Ovary (tissue), 9 donors: ENCODE results near the gene PRLR. TPM values are rescaled to one million over a fixed set of nuclear protein-coding genes. Genes with fewer than 3 reads are reported as not detected.

Source experiments
- DNase-seq, 5 donors: peaks; one replicate each; pipeline ENCODE4 v3.0.0-alpha.2; 2019 to 2020
- H3K27ac ChIP-seq, 2 donors: fragments of 200-600 bp; one replicate each; pipeline versions ENCODE4 v1.5.1 to v1.8.0; 2019 to 2022
- H3K27me3 ChIP-seq: fragments of 200-600 bp; one replicate; pipeline ENCODE4 v1.8.0; 2022
- H3K36me3 ChIP-seq: fragments of 200-600 bp; sonication (generic); one replicate; pipeline ENCODE4 v1.5.1; 2019
- H3K4me1 ChIP-seq: one replicate; pipeline ENCODE4 v1.8.1; 2013; ENCODE audit warnings: mild to moderate bottlenecking, moderate library complexity; ENCODE audit not compliant: insufficient read depth
- H3K4me3 ChIP-seq: fragments of 200-600 bp; sonication (generic); one replicate; pipeline ENCODE4 v1.5.1; 2017
- H3K9me3 ChIP-seq, 2 donors: fragments of 200-600 bp in 1 of 2; sonication (generic) in 1 of 2; one replicate each; pipeline versions ENCODE4 v1.5.1 to v1.8.1; 2013 to 2019; ENCODE audit warnings: mild to moderate bottlenecking in 1 of 2, moderate library complexity in 1 of 2
- CTCF ChIP-seq, 3 donors: fragments of 450-650 bp in 2 of 3; fragments of 200-600 bp in 1 of 3; IDR thresholded peaks; one replicate each; pipeline versions ENCODE4 v1.5.1 to v1.8.0; 2016 to 2022; ENCODE audit warnings: antibody characterized with exemption in 3 of 3, mild to moderate bottlenecking in 1 of 3
- EP300 ChIP-seq: sonication (generic); formaldehyde crosslinking; IDR thresholded peaks from one replicate; pipeline ENCODE4 v1.6.1; 2017; ENCODE audit warnings: antibody characterized with exemption
- POLR2A ChIP-seq: fragments of 450-650 bp; IDR thresholded peaks from one replicate; pipeline ENCODE4 v1.6.1; 2017; ENCODE audit warnings: antibody characterized with exemption, mild to moderate bottlenecking, moderate library complexity
- WGBS, 3 donors: extraction: QIAGEN DNeasy Blood & Tissue Kit in 1 of 3; methylation state at CpG; one replicate each; pipeline versions ENCODE4 v1.1.5 to v1.1.7; 2013 to 2017; 5-methylcytosine and 5-hydroxymethylcytosine counted together
- intact Hi-C, 4 donors: fragments of 100-400 bp; cut with DNase I; formaldehyde crosslinking; loops; one replicate each; pipeline versions ENCODE4 v1.11.0 to v1.15.1; 2022 to 2023
- polyA plus RNA-seq, 2 donors: library from polyadenylated mRNA; stranded (reverse); fragments of 200-250 nt in 1 of 2; fragments of 350-450 nt in 1 of 2; fragmentation: Illumina TruSeq in 1 of 2; extraction: RNeasy Lipid Tissue Mini Kit (QIAGEN cat#74804) in 1 of 2; gene quantifications; one replicate each; pipeline ENCODE4 v1.2.3, GENCODE V29; 2013 to 2014
- total RNA-seq, 7 donors: library from RNA; depleted of rRNA in 2 of 7; stranded (reverse); fragments of >200 nt in 2 of 7; fragmentation: NEBNext Ultra II Directional in 3 of 7; extraction: Animal tissue kit (Norgen Biotek cat#: 25700) in 3 of 7; gene quantifications; one replicate each; pipeline versions ENCODE4 v1.1.0 to v1.2.4, GENCODE V29; 2016 to 2023
- donor health status: DM: no; HTN: no; CAD: no; lungs with moderate emphysema.
- donor health status: DM: no; HTN: no; CAD: no.
- donor health status: Bipolar disorder and iron deficiency.
- donor health status: DM: yes; HTN: yes; CAD: no.
- donor health status: DM: no; HTN: no; CAD: no.
- donor health status: DM: yes; HTN: yes; CAD: no.

PRLR gene
- total and polyA plus RNA-seq, 9 donors, result 1.8 to 24.5 (median 8.1) TPM

- H3K9me3 ChIP-seq, result no peaks in the 10 kb centered on the region
- H3K27ac ChIP-seq, result no peak overlapping the region
- H3K4me1 ChIP-seq, result no peaks in the 10 kb centered on the region
- H3K4me3 ChIP-seq, result no peak overlapping the region
- no peaks in the 10 kb centered on the region for H3K27me3 ChIP-seq
- intact Hi-C loops, result no loop called here
- 94 to 96% (median 95%) methylated on average over 2 of the region's 2 CpGs for WGBS, 3 donors
- no peak for DNase-seq
- no peaks in the 10 kb centered on the region for H3K36me3 ChIP-seq
- no peak for TF ChIP-seq POLR2A
- no peak for TF ChIP-seq CTCF (IDR thresholded peaks at IDR 0.05)
- no peak for TF ChIP-seq EP300
These were observed 9.8 kb upstream of the PRLR start for GRCh38 chr5:35239911-35240610.

- no peak for DNase-seq
- Histone ChIP-seq H3K9me3 (no peaks in the 10 kb centered on the region), H3K27ac (no peak overlapping the region), H3K36me3 (no peaks in the 10 kb centered on the region), H3K4me1 (no peaks in the 10 kb centered on the region), H3K4me3 (no peak overlapping the region), H3K27me3 (no peaks in the 10 kb centered on the region)
- TF ChIP-seq CTCF (IDR thresholded peaks at IDR 0.05) (no peak), EP300 (no peak), POLR2A (no peak)
- WGBS, 3 donors, result 93 to 94% (median 93%) methylated on average over 7 of the region's 7 CpGs
- intact Hi-C loops, result no loop called here
These were observed 9.2 kb upstream of the PRLR start for GRCh38 chr5:35239476-35239875.

- Histone ChIP-seq H3K36me3 (no peaks in the 10 kb centered on the region), H3K4me3 (no peak overlapping the region), H3K27ac (no peak overlapping the region), H3K27me3 (no peaks in the 10 kb centered on the region), H3K9me3 (no peaks in the 10 kb centered on the region), H3K4me1 (no peaks in the 10 kb centered on the region)
- DNase-seq, result no peak
- 67 to 83% (median 79%) methylated on average over 2 of the region's 2 CpGs for WGBS, 3 donors
- intact Hi-C loops, result no loop called here
- TF ChIP-seq POLR2A, result no peak
- TF ChIP-seq EP300, result no peak
- no peak for TF ChIP-seq CTCF (IDR thresholded peaks at IDR 0.05)
These were observed 7.5 kb upstream of the PRLR start for GRCh38 chr5:35237580-35238376.

GRCh38 chr5:35236770-35237169 lies 6.5 kb upstream of the PRLR start:
- intact Hi-C loops, result no loop called here
- Histone ChIP-seq H3K4me1 (no peaks in the 10 kb centered on the region), H3K27me3 (no peaks in the 10 kb centered on the region), H3K4me3 (no peak overlapping the region), H3K9me3 (no peaks in the 10 kb centered on the region), H3K36me3 (no peaks in the 10 kb centered on the region), H3K27ac (no peak overlapping the region)
- no peak for TF ChIP-seq POLR2A
- TF ChIP-seq EP300, result no peak
- no peak for TF ChIP-seq CTCF (IDR thresholded peaks at IDR 0.05)
- DNase-seq, result no peak
